HepG2 (cell line): ENCODE results near the gene ARL2.

Source experiments
- ERF ChIP-seq: IDR thresholded peaks from 2 replicates; pipeline ENCODE4 v1.6.1; 2018; ENCODE audit warnings: missing biosample characterization, missing genetic modification reagents
- NCOA2 ChIP-seq: sonication (generic); formaldehyde crosslinking; IDR thresholded peaks from 2 replicates; pipeline ENCODE4 v1.8.0; 2022; ENCODE audit warnings: inconsistent platforms
- PCBP1 ChIP-seq: fragments of 200-400 bp; formaldehyde crosslinking; IDR thresholded peaks from 2 replicates; pipeline ENCODE4 v1.6.1; 2017; ENCODE audit warnings: mild to moderate bottlenecking, low read depth, low read length, borderline replicate concordance
- POLR2A ChIP-seq, 2 experiments: IDR thresholded peaks; 2 replicates each; pipeline ENCODE4 v1.6.1; 2011; ENCODE audit warnings: low read depth in 2 of 2, low read length in 2 of 2, mild to moderate bottlenecking in 1 of 2, moderate library complexity in 1 of 2; ENCODE audit not compliant: insufficient read depth in 1 of 2
- SALL1 ChIP-seq: sonication (generic); formaldehyde crosslinking; IDR thresholded peaks from 2 replicates; pipeline ENCODE4 v1.8.0; 2022; ENCODE audit warnings: mild to moderate bottlenecking, missing genetic modification reagents
- SIN3A ChIP-seq: IDR thresholded peaks from 2 replicates; pipeline ENCODE4 v1.6.1; 2011; ENCODE audit warnings: low read depth, mild to moderate bottlenecking, control low read depth, low read length, borderline replicate concordance
- TBL1XR1 ChIP-seq: fragments of 150-350 bp; IDR thresholded peaks from 2 replicates; pipeline ENCODE4 v1.6.1; 2014; ENCODE audit warnings: borderline replicate concordance, low read length; ENCODE audit not compliant: partially characterized antibody
- ZNF292 ChIP-seq: sonication (generic); formaldehyde crosslinking; IDR thresholded peaks from 2 replicates; pipeline ENCODE4 v1.8.1; 2022; ENCODE audit warnings: mild to moderate bottlenecking, low read depth, missing genetic modification reagents, borderline replicate concordance
- TF ChIP-seq, protein P1 (sequence below), 2 experiments: fragments of 450-650 bp in 1 of 2; sonication (generic) in 1 of 2; formaldehyde crosslinking; IDR thresholded peaks; 2 replicates each; pipeline versions ENCODE4 v1.5.0 to v1.8.0; 2020 to 2022; ENCODE audit warnings: mild to moderate bottlenecking in 1 of 2, missing genetic modification reagents in 1 of 2
- TF ChIP-seq, protein P2 (sequence below): sonication (generic); formaldehyde crosslinking; IDR thresholded peaks from 2 replicates; pipeline ENCODE4; 2020; ENCODE audit warnings: missing genetic modification reagents, mild to moderate bottlenecking, borderline replicate concordance
- TF ChIP-seq, protein P3 (sequence below): sonication (generic); formaldehyde crosslinking; IDR thresholded peaks from 2 replicates; pipeline ENCODE4 v1.5.0; 2020; ENCODE audit warnings: mild to moderate bottlenecking, missing genetic modification reagents, moderate library complexity
- TF ChIP-seq, protein P4 (sequence below): sonication (generic); formaldehyde crosslinking; IDR thresholded peaks from 2 replicates; pipeline ENCODE4 v1.4.0; 2020; ENCODE audit warnings: missing genetic modification reagents
- TF ChIP-seq, protein P5 (sequence below): sonication (generic); formaldehyde crosslinking; IDR thresholded peaks from 2 replicates; pipeline ENCODE4 v1.8.1; 2023; ENCODE audit warnings: mild to moderate bottlenecking, missing genetic modification reagents, borderline replicate concordance
- TF ChIP-seq, protein P6 (sequence below): sonication (generic); formaldehyde crosslinking; IDR thresholded peaks from 2 replicates; pipeline ENCODE4 v1.4.0; 2020; ENCODE audit warnings: mild to moderate bottlenecking, missing genetic modification reagents

DNA sequence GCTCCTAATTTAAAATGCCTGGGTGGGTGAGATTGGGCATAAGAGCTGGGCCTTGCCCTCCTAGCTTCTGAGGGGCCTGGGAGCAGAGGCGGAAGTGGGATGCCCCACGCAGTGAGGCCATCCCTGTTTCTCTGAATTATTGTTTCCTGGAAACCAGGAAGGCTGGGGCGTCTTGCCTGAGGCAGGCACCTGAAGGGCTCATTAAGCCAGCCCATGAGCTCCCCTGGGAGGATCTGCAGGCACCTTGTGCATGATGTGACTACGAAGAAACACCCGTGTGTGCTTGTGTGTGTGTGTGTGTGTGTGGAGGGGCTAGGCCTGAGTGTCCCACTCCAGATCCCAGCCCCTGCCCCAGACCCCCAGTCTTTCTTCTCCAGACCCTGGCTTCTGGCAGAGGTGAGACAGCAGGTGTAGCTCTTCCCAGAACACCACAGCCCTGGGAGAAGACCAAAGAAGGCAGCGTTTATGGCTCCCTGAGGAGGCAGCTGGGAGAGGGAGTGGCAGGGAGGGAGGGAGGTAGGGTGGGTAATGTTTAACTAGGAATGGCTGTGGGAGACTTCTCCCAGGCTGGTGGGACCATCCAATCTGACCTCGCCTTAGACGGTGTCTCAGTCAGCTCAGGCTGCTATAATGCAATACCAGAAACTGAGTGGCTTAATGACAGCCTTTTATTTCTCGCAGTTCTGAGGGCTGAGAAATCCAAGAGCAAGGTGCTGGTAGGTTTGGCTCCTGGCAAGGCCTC, 15.1 kb upstream of the ARL2 start:
- TF ChIP-seq SIN3A, result no peak; the same call in 1 of the 2 replicates
- TF ChIP-seq TBL1XR1, result no peak
- TF ChIP-seq ERF (CRISPR knock-in tag), result no peak
- 0 out of 2 replicates have a peak, but pooled peaks have one; percentile 24 for TF ChIP-seq ZNF292 (CRISPR knock-in tag)
- TF ChIP-seq, protein P1, sequence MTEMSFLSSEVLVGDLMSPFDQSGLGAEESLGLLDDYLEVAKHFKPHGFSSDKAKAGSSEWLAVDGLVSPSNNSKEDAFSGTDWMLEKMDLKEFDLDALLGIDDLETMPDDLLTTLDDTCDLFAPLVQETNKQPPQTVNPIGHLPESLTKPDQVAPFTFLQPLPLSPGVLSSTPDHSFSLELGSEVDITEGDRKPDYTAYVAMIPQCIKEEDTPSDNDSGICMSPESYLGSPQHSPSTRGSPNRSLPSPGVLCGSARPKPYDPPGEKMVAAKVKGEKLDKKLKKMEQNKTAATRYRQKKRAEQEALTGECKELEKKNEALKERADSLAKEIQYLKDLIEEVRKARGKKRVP (CRISPR knock-in tag; IDR thresholded peaks at IDR 0.05), result no peak
- TF ChIP-seq NCOA2, result no peak
- TF ChIP-seq, protein P2, sequence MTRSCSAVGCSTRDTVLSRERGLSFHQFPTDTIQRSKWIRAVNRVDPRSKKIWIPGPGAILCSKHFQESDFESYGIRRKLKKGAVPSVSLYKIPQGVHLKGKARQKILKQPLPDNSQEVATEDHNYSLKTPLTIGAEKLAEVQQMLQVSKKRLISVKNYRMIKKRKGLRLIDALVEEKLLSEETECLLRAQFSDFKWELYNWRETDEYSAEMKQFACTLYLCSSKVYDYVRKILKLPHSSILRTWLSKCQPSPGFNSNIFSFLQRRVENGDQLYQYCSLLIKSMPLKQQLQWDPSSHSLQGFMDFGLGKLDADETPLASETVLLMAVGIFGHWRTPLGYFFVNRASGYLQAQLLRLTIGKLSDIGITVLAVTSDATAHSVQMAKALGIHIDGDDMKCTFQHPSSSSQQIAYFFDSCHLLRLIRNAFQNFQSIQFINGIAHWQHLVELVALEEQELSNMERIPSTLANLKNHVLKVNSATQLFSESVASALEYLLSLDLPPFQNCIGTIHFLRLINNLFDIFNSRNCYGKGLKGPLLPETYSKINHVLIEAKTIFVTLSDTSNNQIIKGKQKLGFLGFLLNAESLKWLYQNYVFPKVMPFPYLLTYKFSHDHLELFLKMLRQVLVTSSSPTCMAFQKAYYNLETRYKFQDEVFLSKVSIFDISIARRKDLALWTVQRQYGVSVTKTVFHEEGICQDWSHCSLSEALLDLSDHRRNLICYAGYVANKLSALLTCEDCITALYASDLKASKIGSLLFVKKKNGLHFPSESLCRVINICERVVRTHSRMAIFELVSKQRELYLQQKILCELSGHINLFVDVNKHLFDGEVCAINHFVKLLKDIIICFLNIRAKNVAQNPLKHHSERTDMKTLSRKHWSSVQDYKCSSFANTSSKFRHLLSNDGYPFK (CRISPR knock-in tag), result no peak; the same call in 1 of the 2 replicates
- TF ChIP-seq, protein P3, sequence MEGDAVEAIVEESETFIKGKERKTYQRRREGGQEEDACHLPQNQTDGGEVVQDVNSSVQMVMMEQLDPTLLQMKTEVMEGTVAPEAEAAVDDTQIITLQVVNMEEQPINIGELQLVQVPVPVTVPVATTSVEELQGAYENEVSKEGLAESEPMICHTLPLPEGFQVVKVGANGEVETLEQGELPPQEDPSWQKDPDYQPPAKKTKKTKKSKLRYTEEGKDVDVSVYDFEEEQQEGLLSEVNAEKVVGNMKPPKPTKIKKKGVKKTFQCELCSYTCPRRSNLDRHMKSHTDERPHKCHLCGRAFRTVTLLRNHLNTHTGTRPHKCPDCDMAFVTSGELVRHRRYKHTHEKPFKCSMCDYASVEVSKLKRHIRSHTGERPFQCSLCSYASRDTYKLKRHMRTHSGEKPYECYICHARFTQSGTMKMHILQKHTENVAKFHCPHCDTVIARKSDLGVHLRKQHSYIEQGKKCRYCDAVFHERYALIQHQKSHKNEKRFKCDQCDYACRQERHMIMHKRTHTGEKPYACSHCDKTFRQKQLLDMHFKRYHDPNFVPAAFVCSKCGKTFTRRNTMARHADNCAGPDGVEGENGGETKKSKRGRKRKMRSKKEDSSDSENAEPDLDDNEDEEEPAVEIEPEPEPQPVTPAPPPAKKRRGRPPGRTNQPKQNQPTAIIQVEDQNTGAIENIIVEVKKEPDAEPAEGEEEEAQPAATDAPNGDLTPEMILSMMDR (CRISPR knock-in tag), result no peak
- TF ChIP-seq POLR2A (IDR thresholded peaks at IDR 0.05; ENCODE audit: insufficient read depth in 1 of 2, low read depth in 2 of 2, low read length in 2 of 2), result peak in 1 of 2 experiments; percentile 53; a peak in 2 of 4 replicates
- TF ChIP-seq PCBP1, result no peak
- TF ChIP-seq SALL1 (CRISPR knock-in tag), result peak; percentile 38; the same call in 1 of the 2 replicates
- TF ChIP-seq, protein P4, sequence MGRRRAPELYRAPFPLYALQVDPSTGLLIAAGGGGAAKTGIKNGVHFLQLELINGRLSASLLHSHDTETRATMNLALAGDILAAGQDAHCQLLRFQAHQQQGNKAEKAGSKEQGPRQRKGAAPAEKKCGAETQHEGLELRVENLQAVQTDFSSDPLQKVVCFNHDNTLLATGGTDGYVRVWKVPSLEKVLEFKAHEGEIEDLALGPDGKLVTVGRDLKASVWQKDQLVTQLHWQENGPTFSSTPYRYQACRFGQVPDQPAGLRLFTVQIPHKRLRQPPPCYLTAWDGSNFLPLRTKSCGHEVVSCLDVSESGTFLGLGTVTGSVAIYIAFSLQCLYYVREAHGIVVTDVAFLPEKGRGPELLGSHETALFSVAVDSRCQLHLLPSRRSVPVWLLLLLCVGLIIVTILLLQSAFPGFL (CRISPR knock-in tag), result no peak
- TF ChIP-seq, protein P5, sequence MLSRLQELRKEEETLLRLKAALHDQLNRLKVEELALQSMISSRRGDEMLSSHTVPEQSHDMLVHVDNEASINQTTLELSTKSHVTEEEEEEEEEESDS (CRISPR knock-in tag), result no peak
- TF ChIP-seq, protein P6, sequence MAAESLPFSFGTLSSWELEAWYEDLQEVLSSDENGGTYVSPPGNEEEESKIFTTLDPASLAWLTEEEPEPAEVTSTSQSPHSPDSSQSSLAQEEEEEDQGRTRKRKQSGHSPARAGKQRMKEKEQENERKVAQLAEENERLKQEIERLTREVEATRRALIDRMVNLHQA (CRISPR knock-in tag), result no peak
